H1 (cell line): ENCODE results near the gene ATXN7L3B.

Source experiments
- BCL11A ChIP-seq, 2 experiments: IDR thresholded peaks; one replicate each; pipeline ENCODE4 v1.6.1; 2011; ENCODE audit warnings: low read depth in 2 of 2, low read length in 2 of 2, mild to moderate bottlenecking in 2 of 2
- BRCA1 ChIP-seq: IDR thresholded peaks from 2 replicates; pipeline ENCODE4 v1.6.1; 2012; ENCODE audit warnings: low read depth, low read length, improper control_type of control experiment
- CHD2 ChIP-seq: IDR thresholded peaks from 2 replicates; pipeline ENCODE4 v1.6.1; 2012; ENCODE audit warnings: low read length, improper control_type of control experiment
- EGR1 ChIP-seq: IDR thresholded peaks from 2 replicates; pipeline ENCODE4 v1.6.1; 2011; ENCODE audit warnings: low read depth, low read length, borderline replicate concordance
- EZH2 ChIP-seq: fragments of 200-600 bp; sonication (generic); IDR thresholded peaks from 2 replicates; pipeline ENCODE4 v1.7.1; 2012; ENCODE audit warnings: low read depth, mild to moderate bottlenecking, moderate library complexity, low read length, inconsistent platforms; ENCODE audit not compliant: severe bottlenecking
- KDM1A ChIP-seq: fragments of 200-600, 300-600 bp; sonication (generic); IDR thresholded peaks from 2 replicates; pipeline ENCODE4 v1.7.1; 2016; ENCODE audit warnings: mild to moderate bottlenecking, low read length, borderline replicate concordance
- MAX ChIP-seq: IDR thresholded peaks from 2 replicates; pipeline ENCODE4 v1.6.1; 2012; ENCODE audit warnings: inconsistent platforms
- POLR2A ChIP-seq, 2 experiments: IDR thresholded peaks; 1 replicate in 1 of 2; 2 replicates in 1 of 2; pipeline ENCODE4 v1.6.1; 2011; ENCODE audit warnings: low read depth in 2 of 2, low read length in 2 of 2, mild to moderate bottlenecking in 2 of 2; ENCODE audit errors: control extremely low read depth in 1 of 2
- SRF ChIP-seq: IDR thresholded peaks from 2 replicates; pipeline ENCODE4 v1.6.1; 2011; ENCODE audit warnings: mild to moderate bottlenecking, low read depth, low read length, moderate library complexity
- TF ChIP-seq, protein P1 (sequence below), 3 experiments: IDR thresholded peaks; 1 replicate in 2 of 3; 2 replicates in 1 of 3; pipeline versions ENCODE4 v1.5.1 to v1.6.1; 2011; ENCODE audit warnings: low read length in 3 of 3, mild to moderate bottlenecking in 3 of 3, inconsistent platforms in 2 of 3, low read depth in 1 of 3, moderate library complexity in 1 of 3; ENCODE audit not compliant: insufficient read depth in 1 of 3; ENCODE audit errors: control extremely low read depth in 1 of 3

DNA sequence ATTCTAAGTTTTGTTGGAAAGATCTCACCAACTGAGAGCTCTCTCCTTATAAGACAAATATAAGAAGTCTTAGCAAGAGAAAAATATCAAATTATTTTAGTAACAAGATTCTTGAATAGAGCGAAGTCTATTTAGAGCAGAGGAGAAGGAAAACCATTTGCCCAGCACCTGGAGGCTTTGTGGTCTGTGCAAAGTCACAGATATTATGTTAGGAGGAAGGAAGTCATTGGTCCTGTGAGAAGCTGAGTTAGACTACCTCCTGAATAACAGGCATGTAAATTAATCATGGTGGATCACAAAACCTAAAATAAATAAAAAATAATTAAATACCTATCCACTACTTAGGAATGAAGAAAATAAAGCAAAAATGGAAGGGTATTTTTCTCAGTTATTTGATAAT, 38.4 kb upstream of the ATXN7L3B start:
- no peak for TF ChIP-seq EZH2
- TF ChIP-seq, protein P1, sequence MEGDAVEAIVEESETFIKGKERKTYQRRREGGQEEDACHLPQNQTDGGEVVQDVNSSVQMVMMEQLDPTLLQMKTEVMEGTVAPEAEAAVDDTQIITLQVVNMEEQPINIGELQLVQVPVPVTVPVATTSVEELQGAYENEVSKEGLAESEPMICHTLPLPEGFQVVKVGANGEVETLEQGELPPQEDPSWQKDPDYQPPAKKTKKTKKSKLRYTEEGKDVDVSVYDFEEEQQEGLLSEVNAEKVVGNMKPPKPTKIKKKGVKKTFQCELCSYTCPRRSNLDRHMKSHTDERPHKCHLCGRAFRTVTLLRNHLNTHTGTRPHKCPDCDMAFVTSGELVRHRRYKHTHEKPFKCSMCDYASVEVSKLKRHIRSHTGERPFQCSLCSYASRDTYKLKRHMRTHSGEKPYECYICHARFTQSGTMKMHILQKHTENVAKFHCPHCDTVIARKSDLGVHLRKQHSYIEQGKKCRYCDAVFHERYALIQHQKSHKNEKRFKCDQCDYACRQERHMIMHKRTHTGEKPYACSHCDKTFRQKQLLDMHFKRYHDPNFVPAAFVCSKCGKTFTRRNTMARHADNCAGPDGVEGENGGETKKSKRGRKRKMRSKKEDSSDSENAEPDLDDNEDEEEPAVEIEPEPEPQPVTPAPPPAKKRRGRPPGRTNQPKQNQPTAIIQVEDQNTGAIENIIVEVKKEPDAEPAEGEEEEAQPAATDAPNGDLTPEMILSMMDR (IDR thresholded peaks at IDR 0.05; ENCODE audit: control extremely low read depth in 1 of 3, insufficient read depth in 1 of 3, low read depth in 1 of 3, low read length in 3 of 3): no peak
- no peak for TF ChIP-seq SRF
- TF ChIP-seq POLR2A (IDR thresholded peaks at IDR 0.05; ENCODE audit: control extremely low read depth in 1 of 2, low read depth in 2 of 2, low read length in 2 of 2): no peak
- TF ChIP-seq MAX: no peak
- no peak for TF ChIP-seq KDM1A
- TF ChIP-seq BCL11A (IDR thresholded peaks at IDR 0.05; ENCODE audit: low read depth in 2 of 2, low read length in 2 of 2): no peak
- TF ChIP-seq CHD2: no peak
- TF ChIP-seq EGR1: no peak
- TF ChIP-seq BRCA1: no peak
